ENCODE data around the gene SIM1.

SIM1 gene

DNA sequence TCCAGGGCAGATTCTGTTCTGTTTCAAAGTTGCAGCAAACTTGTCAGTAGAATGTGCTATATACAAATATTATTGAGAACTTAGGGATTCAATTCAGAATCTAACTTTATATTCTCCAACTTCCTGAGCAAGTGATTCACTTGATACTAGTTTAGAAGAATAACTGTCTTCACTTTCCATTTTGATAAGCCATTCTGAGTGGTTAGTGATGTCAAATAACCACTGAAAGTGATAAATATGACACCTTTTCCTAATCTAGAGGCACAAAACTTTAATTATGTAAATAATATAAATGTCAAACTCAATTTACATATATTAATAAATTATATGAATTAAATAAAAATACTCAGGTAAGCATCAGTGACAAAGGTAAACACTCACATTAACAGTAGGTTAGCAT, 20.5 kb upstream of the SIM1 start:
- Histone ChIP-seq H3K4me3 (ENCODE audit: low read depth, low read length) (no peak overlapping the region), H3K4me1 (ENCODE audit: control insufficient read depth, insufficient read depth, low read length) (no peaks in the 10 kb centered on the region), H3K27ac (ENCODE audit: extremely low read depth, low read depth, low read length) (no peak overlapping the region), H3K36me3 (ENCODE audit: control insufficient read depth in 2 of 2, insufficient read depth in 1 of 2, low read length in 2 of 2) (no peaks in the 10 kb centered on the region), H3K9me3 (ENCODE audit: control insufficient read depth, insufficient read depth, low read depth, low read length) (no peaks in the 10 kb centered on the region)
- ChIA-PET POLR2A (no interaction called here), CTCF (interaction anchor here (1.0 to 1.4 kb wide), 2 partner anchors 9 to 369 kb away, joined by 3 to 4 read pairs; no protein-coding TSS in a partner anchor)
- TF ChIP-seq ZNF660 (tag by site-specific recombination; IDR thresholded peaks at IDR 0.05): no peak
- TF ChIP-seq ZFP37 (tag by site-specific recombination; IDR thresholded peaks at IDR 0.05): no peak
- no peak for TF ChIP-seq ZNF560 (tag by site-specific recombination; IDR thresholded peaks at IDR 0.05; ENCODE audit: borderline replicate concordance)
- TF ChIP-seq ZNF221 (tag by site-specific recombination; IDR thresholded peaks at IDR 0.05; ENCODE audit: borderline replicate concordance): no peak
- no peak for TF ChIP-seq ZNF521 (tag by site-specific recombination; IDR thresholded peaks at IDR 0.05)
- no peak for TF ChIP-seq ZNF239 (tag by site-specific recombination; IDR thresholded peaks at IDR 0.05)
- no peak for TF ChIP-seq ZNF837 (tag by site-specific recombination; IDR thresholded peaks at IDR 0.05)
- no peak for TF ChIP-seq SCRT2 (tag by site-specific recombination; IDR thresholded peaks at IDR 0.05)
- TF ChIP-seq, protein P1, sequence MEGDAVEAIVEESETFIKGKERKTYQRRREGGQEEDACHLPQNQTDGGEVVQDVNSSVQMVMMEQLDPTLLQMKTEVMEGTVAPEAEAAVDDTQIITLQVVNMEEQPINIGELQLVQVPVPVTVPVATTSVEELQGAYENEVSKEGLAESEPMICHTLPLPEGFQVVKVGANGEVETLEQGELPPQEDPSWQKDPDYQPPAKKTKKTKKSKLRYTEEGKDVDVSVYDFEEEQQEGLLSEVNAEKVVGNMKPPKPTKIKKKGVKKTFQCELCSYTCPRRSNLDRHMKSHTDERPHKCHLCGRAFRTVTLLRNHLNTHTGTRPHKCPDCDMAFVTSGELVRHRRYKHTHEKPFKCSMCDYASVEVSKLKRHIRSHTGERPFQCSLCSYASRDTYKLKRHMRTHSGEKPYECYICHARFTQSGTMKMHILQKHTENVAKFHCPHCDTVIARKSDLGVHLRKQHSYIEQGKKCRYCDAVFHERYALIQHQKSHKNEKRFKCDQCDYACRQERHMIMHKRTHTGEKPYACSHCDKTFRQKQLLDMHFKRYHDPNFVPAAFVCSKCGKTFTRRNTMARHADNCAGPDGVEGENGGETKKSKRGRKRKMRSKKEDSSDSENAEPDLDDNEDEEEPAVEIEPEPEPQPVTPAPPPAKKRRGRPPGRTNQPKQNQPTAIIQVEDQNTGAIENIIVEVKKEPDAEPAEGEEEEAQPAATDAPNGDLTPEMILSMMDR (tag by site-specific recombination; IDR thresholded peaks at IDR 0.05): no peak
- TF ChIP-seq ZNF843 (tag by site-specific recombination; IDR thresholded peaks at IDR 0.05): no peak
- TF ChIP-seq ZSCAN16 (tag by site-specific recombination; IDR thresholded peaks at IDR 0.05): no peak
- no peak for TF ChIP-seq ZNF544 (tag by site-specific recombination; IDR thresholded peaks at IDR 0.05)
- TF ChIP-seq, protein P2, sequence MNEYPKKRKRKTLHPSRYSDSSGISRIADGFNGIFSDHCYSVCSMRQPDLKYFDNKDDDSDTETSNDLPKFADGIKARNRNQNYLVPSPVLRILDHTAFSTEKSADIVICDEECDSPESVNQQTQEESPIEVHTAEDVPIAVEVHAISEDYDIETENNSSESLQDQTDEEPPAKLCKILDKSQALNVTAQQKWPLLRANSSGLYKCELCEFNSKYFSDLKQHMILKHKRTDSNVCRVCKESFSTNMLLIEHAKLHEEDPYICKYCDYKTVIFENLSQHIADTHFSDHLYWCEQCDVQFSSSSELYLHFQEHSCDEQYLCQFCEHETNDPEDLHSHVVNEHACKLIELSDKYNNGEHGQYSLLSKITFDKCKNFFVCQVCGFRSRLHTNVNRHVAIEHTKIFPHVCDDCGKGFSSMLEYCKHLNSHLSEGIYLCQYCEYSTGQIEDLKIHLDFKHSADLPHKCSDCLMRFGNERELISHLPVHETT (tag by site-specific recombination; IDR thresholded peaks at IDR 0.05): no peak
- TF ChIP-seq, protein P3, sequence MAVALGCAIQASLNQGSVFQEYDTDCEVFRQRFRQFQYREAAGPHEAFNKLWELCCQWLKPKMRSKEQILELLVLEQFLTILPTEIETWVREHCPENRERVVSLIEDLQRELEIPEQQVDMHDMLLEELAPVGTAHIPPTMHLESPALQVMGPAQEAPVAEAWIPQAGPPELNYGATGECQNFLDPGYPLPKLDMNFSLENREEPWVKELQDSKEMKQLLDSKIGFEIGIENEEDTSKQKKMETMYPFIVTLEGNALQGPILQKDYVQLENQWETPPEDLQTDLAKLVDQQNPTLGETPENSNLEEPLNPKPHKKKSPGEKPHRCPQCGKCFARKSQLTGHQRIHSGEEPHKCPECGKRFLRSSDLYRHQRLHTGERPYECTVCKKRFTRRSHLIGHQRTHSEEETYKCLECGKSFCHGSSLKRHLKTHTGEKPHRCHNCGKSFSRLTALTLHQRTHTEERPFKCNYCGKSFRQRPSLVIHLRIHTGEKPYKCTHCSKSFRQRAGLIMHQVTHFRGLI (tag by site-specific recombination; IDR thresholded peaks at IDR 0.05): no peak
- TF ChIP-seq ZNF555 (tag by site-specific recombination; conservative IDR thresholded peaks at IDR 0.05): no peak
- TF ChIP-seq ZNF23 (tag by site-specific recombination; IDR thresholded peaks at IDR 0.05; ENCODE audit: borderline replicate concordance): no peak

DNA sequence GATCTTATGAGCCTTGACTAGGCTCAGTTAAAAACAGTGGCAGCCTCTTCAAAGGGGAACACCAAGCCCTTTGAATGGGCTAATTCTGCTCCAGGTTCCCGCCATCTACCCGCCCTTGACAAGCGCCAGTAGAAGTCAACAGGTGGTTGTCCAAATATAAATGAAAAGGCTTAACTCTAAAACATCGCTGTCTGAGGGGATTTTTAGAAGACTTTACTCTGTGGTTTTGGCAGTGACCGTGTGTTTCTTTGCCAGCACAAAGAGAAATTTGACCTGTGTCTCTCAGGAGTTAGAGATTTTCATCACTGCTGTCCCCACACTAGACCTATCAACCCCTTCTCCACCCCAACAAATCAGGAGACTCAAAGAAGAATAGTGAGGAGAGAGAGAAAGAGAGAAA, 19.8 kb upstream of the SIM1 start:
- Histone ChIP-seq H3K4me3 (ENCODE audit: low read depth, low read length) (no peak overlapping the region), H3K4me1 (ENCODE audit: control insufficient read depth, insufficient read depth, low read length) (no peaks in the 10 kb centered on the region), H3K27ac (ENCODE audit: extremely low read depth, low read depth, low read length) (no peak overlapping the region), H3K9me3 (ENCODE audit: control insufficient read depth, insufficient read depth, low read depth, low read length) (no peaks in the 10 kb centered on the region), H3K36me3 (ENCODE audit: control insufficient read depth in 2 of 2, insufficient read depth in 1 of 2, low read length in 2 of 2) (no peaks in the 10 kb centered on the region)
- TF ChIP-seq, protein P4, sequence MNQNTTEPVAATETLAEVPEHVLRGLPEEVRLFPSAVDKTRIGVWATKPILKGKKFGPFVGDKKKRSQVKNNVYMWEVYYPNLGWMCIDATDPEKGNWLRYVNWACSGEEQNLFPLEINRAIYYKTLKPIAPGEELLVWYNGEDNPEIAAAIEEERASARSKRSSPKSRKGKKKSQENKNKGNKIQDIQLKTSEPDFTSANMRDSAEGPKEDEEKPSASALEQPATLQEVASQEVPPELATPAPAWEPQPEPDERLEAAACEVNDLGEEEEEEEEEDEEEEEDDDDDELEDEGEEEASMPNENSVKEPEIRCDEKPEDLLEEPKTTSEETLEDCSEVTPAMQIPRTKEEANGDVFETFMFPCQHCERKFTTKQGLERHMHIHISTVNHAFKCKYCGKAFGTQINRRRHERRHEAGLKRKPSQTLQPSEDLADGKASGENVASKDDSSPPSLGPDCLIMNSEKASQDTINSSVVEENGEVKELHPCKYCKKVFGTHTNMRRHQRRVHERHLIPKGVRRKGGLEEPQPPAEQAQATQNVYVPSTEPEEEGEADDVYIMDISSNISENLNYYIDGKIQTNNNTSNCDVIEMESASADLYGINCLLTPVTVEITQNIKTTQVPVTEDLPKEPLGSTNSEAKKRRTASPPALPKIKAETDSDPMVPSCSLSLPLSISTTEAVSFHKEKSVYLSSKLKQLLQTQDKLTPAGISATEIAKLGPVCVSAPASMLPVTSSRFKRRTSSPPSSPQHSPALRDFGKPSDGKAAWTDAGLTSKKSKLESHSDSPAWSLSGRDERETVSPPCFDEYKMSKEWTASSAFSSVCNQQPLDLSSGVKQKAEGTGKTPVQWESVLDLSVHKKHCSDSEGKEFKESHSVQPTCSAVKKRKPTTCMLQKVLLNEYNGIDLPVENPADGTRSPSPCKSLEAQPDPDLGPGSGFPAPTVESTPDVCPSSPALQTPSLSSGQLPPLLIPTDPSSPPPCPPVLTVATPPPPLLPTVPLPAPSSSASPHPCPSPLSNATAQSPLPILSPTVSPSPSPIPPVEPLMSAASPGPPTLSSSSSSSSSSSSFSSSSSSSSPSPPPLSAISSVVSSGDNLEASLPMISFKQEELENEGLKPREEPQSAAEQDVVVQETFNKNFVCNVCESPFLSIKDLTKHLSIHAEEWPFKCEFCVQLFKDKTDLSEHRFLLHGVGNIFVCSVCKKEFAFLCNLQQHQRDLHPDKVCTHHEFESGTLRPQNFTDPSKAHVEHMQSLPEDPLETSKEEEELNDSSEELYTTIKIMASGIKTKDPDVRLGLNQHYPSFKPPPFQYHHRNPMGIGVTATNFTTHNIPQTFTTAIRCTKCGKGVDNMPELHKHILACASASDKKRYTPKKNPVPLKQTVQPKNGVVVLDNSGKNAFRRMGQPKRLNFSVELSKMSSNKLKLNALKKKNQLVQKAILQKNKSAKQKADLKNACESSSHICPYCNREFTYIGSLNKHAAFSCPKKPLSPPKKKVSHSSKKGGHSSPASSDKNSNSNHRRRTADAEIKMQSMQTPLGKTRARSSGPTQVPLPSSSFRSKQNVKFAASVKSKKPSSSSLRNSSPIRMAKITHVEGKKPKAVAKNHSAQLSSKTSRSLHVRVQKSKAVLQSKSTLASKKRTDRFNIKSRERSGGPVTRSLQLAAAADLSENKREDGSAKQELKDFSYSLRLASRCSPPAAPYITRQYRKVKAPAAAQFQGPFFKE (tag by site-specific recombination; IDR thresholded peaks at IDR 0.05; ENCODE audit: borderline replicate concordance): no peak
- TF ChIP-seq BCL11B (tag by site-specific recombination; IDR thresholded peaks at IDR 0.05; ENCODE audit: low read depth) (no peak), SCRT2 (tag by site-specific recombination; IDR thresholded peaks at IDR 0.05) (peak; percentile 66), SP2 (tag by site-specific recombination; IDR thresholded peaks at IDR 0.05) (no peak), ZNF621 (tag by site-specific recombination; IDR thresholded peaks at IDR 0.05) (no peak), ZNF792 (tag by site-specific recombination; IDR thresholded peaks at IDR 0.05) (no peak), ZNF341 (tag by site-specific recombination; IDR thresholded peaks at IDR 0.05; ENCODE audit: low read depth) (no peak), ZNF16 (tag by site-specific recombination; IDR thresholded peaks at IDR 0.05; ENCODE audit: low read depth) (no peak)
- TF ChIP-seq, protein P5, sequence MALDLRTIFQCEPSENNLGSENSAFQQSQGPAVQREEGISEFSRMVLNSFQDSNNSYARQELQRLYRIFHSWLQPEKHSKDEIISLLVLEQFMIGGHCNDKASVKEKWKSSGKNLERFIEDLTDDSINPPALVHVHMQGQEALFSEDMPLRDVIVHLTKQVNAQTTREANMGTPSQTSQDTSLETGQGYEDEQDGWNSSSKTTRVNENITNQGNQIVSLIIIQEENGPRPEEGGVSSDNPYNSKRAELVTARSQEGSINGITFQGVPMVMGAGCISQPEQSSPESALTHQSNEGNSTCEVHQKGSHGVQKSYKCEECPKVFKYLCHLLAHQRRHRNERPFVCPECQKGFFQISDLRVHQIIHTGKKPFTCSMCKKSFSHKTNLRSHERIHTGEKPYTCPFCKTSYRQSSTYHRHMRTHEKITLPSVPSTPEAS (tag by site-specific recombination; IDR thresholded peaks at IDR 0.05): no peak
- ChIA-PET POLR2A (no interaction called here), CTCF (interaction anchor here (1.0 kb wide), 1 partner anchor 368 kb away, joined by 3 read pairs; no protein-coding TSS in a partner anchor)

Data from HEK293 (cell line).